ENCODE measurements around the gene ATG4D. TPM values are rescaled to one million over a fixed set of nuclear protein-coding genes. Genes with fewer than 3 reads are reported as not detected.

The ATG4D gene
- total and polyA plus RNA-seq, 2 of the 4 experiments (the other 2 are of a cell fraction): 8.2 to 21.8 TPM

DNA sequence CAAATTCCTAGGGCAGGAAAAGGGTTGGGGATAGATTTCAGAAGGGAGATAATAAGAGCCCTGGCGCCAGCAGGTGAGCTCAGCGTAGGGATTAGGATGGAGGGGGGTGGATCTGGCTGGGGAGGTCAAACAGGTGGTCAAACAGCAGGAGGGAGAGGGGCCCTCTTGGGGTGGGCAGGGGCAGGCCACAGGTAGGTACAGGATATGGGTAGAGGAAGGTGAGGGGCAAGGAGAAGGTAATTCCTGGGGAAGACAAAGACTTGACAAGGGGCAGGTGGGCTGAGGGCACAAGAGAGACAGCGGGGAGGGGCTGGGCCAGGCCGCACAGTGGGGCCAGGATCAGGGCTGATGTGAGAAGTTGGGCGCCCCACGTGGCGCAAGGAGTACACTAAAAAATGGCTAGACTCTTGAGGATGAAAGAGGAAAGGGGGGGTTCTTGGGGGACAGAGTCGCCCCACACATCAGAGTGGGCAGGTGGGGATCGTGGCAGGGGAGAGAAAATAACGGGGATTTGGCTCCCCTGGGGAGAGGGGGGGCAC is 21.4 kb downstream of the ATG4D start (continued):
- no peak for TF ChIP-seq CHD1 (IDR thresholded peaks at IDR 0.05; ENCODE audit: low read depth, low read length)

DNA sequence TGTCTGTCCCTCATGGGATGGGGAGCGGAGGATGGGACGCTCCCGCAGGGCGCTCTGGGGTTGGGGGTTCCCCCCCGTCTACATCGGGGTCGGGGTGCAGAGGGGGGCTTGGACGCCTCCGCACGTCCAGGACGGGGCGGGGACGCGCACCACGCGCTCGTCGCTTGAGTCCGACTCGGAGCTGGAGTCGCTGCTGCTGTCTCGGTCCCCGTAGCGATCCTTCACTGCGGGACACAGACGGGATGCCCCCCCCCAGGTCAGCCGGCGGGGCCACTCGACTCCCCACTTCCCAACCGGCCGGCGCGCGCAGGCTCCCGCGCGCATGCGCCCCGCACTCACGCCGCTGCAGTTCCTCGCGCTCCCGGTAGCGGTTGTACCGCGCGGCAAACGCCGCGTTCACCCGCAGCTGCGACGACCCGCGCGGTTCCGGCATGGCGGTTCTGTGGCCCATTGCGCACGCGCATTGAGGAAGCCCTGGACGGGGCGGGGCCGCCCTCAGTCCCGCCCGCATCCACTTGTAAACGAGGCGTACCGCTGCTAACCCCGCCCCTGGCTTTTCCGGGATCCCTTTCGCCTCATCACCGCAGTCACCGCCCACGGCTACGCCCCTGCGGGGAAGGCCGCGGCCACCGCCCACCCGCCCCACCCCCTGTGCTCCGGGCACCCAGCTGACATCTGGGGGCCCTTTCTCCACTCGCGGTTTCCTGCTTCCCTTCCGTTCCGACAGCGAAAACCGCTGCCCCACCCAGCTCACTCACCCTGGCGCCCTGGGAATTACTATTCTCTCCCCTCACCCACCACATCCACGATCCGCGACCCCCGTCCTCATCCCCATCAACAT is 22.1 kb downstream of the ATG4D start, which contains the start of gene KRI1:
KRI1 (minus strand) TSS at position 444 of the 841 bp plus-strand sequence; CDS start at position 433, 11 bp downstream.
- Histone ChIP-seq H2AFZ (replicated peaks; ENCODE audit: low read length, poor library complexity) (peak within 1 kb of the TSS; percentile 93), H2BK120ac (ENCODE audit: low read depth, low read length) (peak within 1 kb of the TSS; percentile 14; the same call in 1 of the 2 replicates), H3K4me2 (ENCODE audit: low read depth, low read length) (peak within 1 kb of the TSS; percentile 85), H2BK20ac (ENCODE audit: low read depth, low read length) (no peak within 1 kb of the TSS), H3K9ac (ENCODE audit: low read depth, low read length) (peak within 1 kb of the TSS; percentile 66), H3K56ac (ENCODE audit: extremely low read depth, insufficient read depth, low read length) (peak within 1 kb of the TSS; percentile 66; the same call in 1 of the 2 replicates), H3K9me1 (ENCODE audit: insufficient read depth, low read length) (0 out of 2 replicates have a peak, but pooled peaks cover 4% of the 10 kb centered on the region), H4K91ac (ENCODE audit: insufficient read depth, low read depth, low read length) (peak within 1 kb of the TSS; percentile 70), H3K14ac (replicated peaks; ENCODE audit: low read depth, low read length) (peak within 1 kb of the TSS; percentile 77), H4K8ac (ENCODE audit: low read depth in 2 of 2, low read length in 2 of 2) (peak within 1 kb of the TSS; percentile 39 to 81; a peak in 3 of 4 replicates), H3K4me1 (ENCODE audit: control insufficient read depth, insufficient read depth, low read length) (peaks cover 2% of the 10 kb centered on the region), H3K18ac (ENCODE audit: low read depth, low read length) (peak within 1 kb of the TSS; percentile 36; the same call in 1 of the 2 replicates), H4K20me1 (ENCODE audit: insufficient read depth, low read length) (no peaks in the 10 kb centered on the region), H2BK5ac (ENCODE audit: low read depth, low read length, poor library complexity, severe bottlenecking) (peak within 1 kb of the TSS; percentile 59), H3K27ac (ENCODE audit: insufficient read depth, low read length) (peak within 1 kb of the TSS; percentile 75), H3K27me3 (ENCODE audit: control insufficient read depth, insufficient read depth, low read length) (no peaks in the 10 kb centered on the region), H2AK5ac (ENCODE audit: low read depth, low read length) (peak within 1 kb of the TSS; percentile 90), H2AK9ac (replicated peaks; ENCODE audit: low read depth, low read length, poor library complexity) (peak within 1 kb of the TSS; percentile 94), H3K4me3 (ENCODE audit: insufficient read depth, low read depth, low read length) (peak within 1 kb of the TSS; percentile 61), H3K79me1 (ENCODE audit: low read depth in 1 of 2, low read length in 2 of 2) (peaks cover 26 to 51% of the 10 kb centered on the region in 2 experiments), H3K36me3 (ENCODE audit: control insufficient read depth, insufficient read depth, low read length) (peaks cover 6% of the 10 kb centered on the region; the same call in 1 of the 2 replicates), H3K9me3 (ENCODE audit: control insufficient read depth, insufficient read depth, low read length) (no peaks in the 10 kb centered on the region), H3K23ac (ENCODE audit: low read depth, low read length) (peak within 1 kb of the TSS; percentile 73), H2BK15ac (ENCODE audit: low read depth, low read length) (no peak within 1 kb of the TSS; the same call in 2 of the 3 replicates), H3K4ac (ENCODE audit: low read depth, low read length) (peak within 1 kb of the TSS; percentile 63), H4K5ac (ENCODE audit: low read depth, low read length) (peak within 1 kb of the TSS; percentile 40)
- WGBS, 2 experiments (ENCODE audit: extremely low coverage in 2 of 2, insufficient read length in 1 of 2): 3% methylated on average over 35 of the region's 94 CpGs; no CpG with 5 or more reads in 1 of the 2 experiments
- intact Hi-C loops (cut with micrococcal nuclease): loop anchor here (2.0 kb wide), 1 partner anchor 63 kb away; the partner anchor contains the start of gene KEAP1
- in situ Hi-C loops (cut with MboI; ENCODE audit: low sequenced_read_pairs): no loop called here
- ATAC-seq (ENCODE audit: low read depth) (peak; percentile 76), DNase-seq (peak; percentile 95)
- POLR2A ChIA-PET (ENCODE audit: unreplicated experiment): interaction anchor here (0.5 to 0.7 kb wide), 4 partner anchors 60 to 607 kb away, joined by 3 to 5 read pairs (median 3); no protein-coding TSS in a partner anchor
- CTCF ChIA-PET: interaction anchor here (0.5 kb wide), 1 partner anchor 40 kb away, joined by 8 read pairs; no protein-coding TSS in a partner anchor
- BruUV-seq (replicated peaks): TSS peak; percentile 75
- dilution Hi-C loops (cut with HindIII; ENCODE audit: low sequenced_read_pairs, unreplicated experiment): no loop called here
- TF ChIP-seq SMC3 (IDR thresholded peaks at IDR 0.05; ENCODE audit: low read depth, low read length) (no peak), RAD21 (IDR thresholded peaks at IDR 0.05; ENCODE audit: low read length) (peak; percentile 14; the same call in 1 of the 2 replicates), POLR2A (IDR thresholded peaks at IDR 0.05; ENCODE audit: low read depth, low read length) (0 out of 2 replicates have a peak, but pooled peaks have one; percentile 40), NFE2L2 (IDR thresholded peaks at IDR 0.05; ENCODE audit: low read depth, low read length) (no peak), MAZ (IDR thresholded peaks at IDR 0.05; ENCODE audit: borderline replicate concordance, low read depth, low read length) (peak; percentile 2; the same call in 1 of the 2 replicates)
- TF ChIP-seq, protein P1, sequence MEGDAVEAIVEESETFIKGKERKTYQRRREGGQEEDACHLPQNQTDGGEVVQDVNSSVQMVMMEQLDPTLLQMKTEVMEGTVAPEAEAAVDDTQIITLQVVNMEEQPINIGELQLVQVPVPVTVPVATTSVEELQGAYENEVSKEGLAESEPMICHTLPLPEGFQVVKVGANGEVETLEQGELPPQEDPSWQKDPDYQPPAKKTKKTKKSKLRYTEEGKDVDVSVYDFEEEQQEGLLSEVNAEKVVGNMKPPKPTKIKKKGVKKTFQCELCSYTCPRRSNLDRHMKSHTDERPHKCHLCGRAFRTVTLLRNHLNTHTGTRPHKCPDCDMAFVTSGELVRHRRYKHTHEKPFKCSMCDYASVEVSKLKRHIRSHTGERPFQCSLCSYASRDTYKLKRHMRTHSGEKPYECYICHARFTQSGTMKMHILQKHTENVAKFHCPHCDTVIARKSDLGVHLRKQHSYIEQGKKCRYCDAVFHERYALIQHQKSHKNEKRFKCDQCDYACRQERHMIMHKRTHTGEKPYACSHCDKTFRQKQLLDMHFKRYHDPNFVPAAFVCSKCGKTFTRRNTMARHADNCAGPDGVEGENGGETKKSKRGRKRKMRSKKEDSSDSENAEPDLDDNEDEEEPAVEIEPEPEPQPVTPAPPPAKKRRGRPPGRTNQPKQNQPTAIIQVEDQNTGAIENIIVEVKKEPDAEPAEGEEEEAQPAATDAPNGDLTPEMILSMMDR (conservative IDR thresholded peaks at IDR 0.05; ENCODE audit: low read depth, low read length): peak; percentile 49
- TF ChIP-seq, protein P2, sequence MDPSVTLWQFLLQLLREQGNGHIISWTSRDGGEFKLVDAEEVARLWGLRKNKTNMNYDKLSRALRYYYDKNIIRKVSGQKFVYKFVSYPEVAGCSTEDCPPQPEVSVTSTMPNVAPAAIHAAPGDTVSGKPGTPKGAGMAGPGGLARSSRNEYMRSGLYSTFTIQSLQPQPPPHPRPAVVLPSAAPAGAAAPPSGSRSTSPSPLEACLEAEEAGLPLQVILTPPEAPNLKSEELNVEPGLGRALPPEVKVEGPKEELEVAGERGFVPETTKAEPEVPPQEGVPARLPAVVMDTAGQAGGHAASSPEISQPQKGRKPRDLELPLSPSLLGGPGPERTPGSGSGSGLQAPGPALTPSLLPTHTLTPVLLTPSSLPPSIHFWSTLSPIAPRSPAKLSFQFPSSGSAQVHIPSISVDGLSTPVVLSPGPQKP (IDR thresholded peaks at IDR 0.05; ENCODE audit: borderline replicate concordance, low read depth, low read length): no peak
- TF ChIP-seq, protein P3, sequence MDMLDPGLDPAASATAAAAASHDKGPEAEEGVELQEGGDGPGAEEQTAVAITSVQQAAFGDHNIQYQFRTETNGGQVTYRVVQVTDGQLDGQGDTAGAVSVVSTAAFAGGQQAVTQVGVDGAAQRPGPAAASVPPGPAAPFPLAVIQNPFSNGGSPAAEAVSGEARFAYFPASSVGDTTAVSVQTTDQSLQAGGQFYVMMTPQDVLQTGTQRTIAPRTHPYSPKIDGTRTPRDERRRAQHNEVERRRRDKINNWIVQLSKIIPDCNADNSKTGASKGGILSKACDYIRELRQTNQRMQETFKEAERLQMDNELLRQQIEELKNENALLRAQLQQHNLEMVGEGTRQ (IDR thresholded peaks at IDR 0.05; ENCODE audit: low read depth, low read length): 0 out of 2 replicates have a peak, but pooled peaks have one; percentile 1
